GM21737 (cell line): Measurements from ENCODE around the gene CELF4.

Source experiments
- ATAC-seq: cut with Tn5 transposase; IDR thresholded peaks from one replicate; pipeline ENCODE4 v1.9.1; 2021; ENCODE audit warnings: mild to moderate bottlenecking, moderate library complexity; ENCODE audit not compliant: unreplicated experiment

CELF4 gene

GRCh38 chr18:37565101-37565976 lies at the start of gene CELF4:
Gene CELF4 (minus strand): TSS chr18:37565798.
- no peak for ATAC-seq

GRCh38 chr18:37613253-37613565 lies 47.6 kb upstream of the CELF4 start:
- ATAC-seq: no peak

GRCh38 chr18:37612524-37613252 lies 47.1 kb upstream of the CELF4 start:
- no peak for ATAC-seq

- ATAC-seq: no peak
These were observed 46.1 kb upstream of the CELF4 start for GRCh38 chr18:37611614-37612279.

- no peak for ATAC-seq
These were observed 43.3 kb upstream of the CELF4 start for GRCh38 chr18:37608876-37609275.

GRCh38 chr18:37607281-37607680 lies 41.7 kb upstream of the CELF4 start:
- no peak for ATAC-seq

- no peak for ATAC-seq
These were observed 38.4 kb upstream of the CELF4 start for GRCh38 chr18:37604032-37604431.

DNA sequence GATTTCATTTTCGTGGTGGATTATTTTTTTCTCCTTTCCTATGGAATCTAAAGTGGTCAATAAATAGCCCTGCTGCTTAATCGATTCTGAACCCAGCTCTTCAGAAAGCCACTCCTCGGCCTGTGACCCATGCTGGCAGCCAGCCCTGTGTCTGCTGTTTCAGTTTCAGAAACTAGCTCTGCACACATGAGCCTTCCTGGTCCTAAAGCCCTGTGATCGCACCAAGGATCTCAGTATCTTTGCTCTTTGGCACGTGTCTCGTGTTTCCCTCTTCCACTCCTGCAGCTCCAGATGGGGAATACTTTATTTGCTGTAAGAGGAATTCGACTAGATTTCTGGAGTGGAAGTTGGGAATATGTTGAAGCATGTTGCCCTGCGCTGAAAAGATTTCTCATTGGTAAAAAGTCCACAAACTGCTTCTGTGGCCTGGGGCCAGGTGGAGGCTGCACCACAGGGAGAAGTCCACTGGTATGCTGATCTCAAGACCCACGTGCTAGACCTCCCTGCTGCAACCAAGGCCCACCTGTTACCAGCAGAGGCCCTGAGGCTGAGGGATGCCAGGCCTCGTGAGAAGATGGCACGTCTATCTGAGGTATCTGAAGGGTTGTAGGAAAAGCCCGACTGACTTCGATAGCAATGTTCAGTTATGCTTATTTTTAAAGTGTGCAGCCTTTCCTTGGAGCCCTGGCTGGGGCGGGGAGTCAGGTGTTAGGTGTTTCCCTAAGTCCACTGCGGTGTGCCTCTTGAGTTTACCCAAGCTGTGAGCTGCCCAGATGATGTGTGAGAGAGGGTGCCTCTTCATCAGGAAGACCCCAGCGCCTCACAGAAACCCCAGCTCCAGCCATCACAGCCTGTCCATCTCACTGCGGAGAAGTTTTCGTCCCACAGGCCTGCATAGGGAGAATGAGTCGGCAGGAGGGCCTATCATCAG lies 33.6 kb upstream of the CELF4 start:
- no peak for ATAC-seq

- ATAC-seq: no peak
These were observed 32.8 kb upstream of the CELF4 start for GRCh38 chr18:37598396-37598795.

DNA sequence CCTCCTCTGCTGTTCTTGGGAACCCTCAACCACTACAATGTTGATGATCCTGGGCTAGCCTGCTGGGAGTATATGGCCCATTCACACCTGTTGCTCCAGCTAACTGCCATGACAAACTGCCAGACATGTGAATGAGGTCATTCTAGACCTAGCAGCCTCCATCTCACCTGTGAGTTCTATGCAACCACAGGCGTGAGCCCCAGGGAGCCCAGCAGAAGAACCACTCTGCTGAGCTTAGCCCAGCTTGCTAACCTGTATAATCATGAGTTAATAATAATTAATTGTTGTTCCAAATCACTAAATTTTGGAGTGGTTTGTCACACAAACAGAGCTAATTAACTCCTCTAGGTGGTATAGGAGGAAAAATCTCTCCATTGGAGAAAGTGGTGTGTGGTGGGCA lies 24.7 kb upstream of the CELF4 start:
- no peak for ATAC-seq

GRCh38 chr18:37588289-37588688 lies 22.7 kb upstream of the CELF4 start:
- no peak for ATAC-seq

DNA sequence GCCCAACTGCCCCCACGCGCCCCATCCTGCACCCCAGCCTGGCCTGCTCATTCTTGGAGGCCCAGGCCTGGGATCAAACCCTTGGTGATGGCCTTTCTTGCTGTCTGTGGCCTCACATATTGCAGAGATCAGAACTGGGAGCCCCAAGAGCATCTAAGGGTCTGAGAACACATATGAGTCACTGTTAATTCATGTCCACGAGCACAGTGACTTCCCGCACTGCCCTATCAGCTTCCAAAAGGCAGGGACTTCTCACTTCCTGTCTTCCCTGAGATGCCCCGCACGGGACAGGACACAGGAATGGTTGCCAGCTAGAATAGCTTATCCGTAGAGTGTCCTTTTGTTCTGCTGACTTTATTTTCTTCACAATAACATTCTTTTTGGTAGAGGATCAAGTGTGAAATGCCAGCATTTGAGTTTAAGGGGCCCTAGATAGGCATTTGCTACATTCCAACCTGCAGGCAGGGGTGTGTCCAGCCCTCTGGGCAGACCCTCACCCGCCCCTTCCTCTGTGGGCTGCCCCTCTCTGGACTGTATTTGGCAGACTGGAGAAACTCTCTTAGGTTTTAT lies 21.1 kb upstream of the CELF4 start:
- ATAC-seq: no peak

- ATAC-seq: no peak
These were observed 19.5 kb upstream of the CELF4 start for GRCh38 chr18:37584952-37585695.

- no peak for ATAC-seq
These were observed 18.6 kb upstream of the CELF4 start for GRCh38 chr18:37584217-37584616.

DNA sequence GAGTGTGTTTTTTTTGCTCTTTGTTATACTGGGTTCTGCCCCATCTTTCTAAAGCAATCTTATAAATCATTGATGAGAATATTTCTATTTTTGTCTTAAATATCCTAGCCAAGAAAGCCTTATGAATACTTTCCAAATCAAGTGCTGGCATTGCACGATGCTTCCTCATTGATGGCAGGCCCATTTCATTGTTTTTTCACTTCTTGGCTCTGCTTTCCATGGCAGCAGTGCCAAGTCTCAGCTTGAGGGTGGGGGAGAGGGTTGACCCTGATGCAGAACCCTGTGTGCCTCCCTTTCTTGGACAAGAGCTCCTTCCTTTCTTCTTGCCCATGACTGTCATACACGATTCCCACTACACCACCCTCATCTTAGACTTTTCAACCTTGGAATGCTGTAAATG lies 16.7 kb upstream of the CELF4 start:
- ATAC-seq: no peak

DNA sequence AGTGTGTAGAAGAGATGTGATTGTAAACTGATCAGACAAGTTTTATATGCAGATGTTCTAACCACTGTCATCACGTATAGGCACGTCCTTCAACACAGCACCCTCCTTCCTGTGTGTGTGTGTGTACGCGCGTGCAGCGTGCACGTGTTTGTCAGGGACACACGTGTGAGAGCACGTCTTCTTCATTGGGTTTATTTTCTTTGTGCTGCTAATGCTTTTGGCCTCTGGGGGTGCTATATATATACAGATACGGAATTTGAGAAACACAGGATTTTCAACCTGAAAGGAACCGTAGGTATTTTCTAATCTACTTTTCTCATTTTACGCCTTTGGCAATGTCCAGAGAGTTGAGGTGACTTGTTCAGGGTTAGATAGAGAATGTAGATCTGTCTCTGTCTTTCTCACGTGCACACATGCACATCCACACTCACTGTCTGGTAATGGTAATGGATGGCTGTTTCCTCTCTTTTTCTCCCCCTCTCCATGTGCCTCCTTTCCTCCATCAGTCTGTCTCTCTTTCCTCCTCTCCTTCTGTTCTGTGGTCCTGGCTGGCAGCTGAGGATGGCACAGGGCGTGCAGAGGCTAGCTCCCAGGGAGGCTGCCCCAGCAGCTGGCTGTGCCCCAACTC lies 13.4 kb upstream of the CELF4 start:
- no peak for ATAC-seq

DNA sequence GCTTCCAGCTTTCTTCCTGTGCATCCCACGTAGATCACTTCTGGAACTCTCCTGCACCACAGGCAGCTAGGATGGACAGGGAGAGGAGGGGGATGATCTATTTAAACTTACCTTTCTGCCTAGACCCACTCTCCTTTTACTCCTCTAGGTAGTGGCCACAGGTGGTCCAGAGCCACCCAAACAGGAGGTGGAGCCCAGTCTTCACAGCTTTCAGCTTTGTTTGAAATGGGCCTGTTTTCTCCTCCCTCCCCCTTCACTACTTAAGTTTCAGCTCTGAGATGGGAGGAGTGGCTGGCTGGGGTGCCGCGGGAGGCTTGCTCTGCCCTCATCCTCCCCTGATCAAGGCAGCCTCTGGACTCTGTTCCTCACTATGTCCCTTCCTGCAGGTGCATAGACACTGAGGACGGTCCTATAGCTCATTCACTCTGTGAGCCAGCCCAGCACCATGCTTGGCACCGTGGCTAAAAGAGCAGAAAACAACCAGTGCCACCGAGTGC lies 12.6 kb upstream of the CELF4 start:
- ATAC-seq: no peak

DNA sequence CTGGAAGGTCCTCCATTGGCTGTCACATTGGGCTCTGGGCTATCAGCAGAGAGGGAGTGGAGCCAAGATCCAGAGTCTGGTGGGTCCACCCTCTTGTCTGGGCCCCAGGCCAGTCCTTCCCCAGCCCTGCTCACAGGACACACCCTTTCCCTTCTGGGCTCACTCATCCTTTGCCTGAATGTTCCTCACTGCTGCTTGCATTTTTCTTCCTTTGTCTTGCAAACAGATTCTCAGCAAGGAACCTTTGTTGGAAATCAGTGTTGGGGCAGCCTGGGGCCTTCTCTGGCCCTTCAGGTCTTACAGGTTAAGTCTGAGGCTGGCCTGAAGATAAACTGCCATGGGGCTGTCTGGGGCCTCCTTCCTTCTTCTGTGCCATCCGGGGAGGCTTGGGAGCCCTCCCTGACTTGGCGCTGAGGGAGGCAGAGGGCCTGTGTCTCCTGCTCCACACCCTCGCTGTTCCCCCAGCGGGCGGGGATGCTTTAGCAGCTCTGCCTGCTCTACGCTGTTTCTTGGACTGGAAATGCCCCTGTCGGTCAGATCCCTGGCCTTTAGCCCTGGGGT lies 11.5 kb upstream of the CELF4 start:
- ATAC-seq: no peak

DNA sequence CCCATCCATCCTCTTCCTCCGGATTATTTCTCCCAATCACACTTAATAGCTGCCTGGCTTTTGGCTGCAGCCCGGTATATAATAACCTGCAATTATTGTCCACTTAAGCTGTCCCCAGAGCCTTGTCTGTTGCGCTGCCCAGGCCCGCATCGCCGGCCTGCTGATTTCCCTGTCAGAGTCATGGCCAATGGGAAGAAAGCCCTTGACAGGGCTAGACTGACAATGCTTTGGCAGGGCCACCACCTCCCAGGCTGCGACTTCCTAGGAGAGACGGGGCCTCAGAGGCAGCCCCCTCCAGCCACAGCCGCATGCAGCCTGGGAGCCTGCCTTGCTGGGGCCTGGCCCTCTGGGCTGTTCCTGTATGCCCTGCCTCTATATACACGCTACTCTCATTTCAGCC lies 10.0 kb upstream of the CELF4 start:
- no peak for ATAC-seq
